K562 (cell line): ENCODE measurements around the gene CHURC1. TPM values are rescaled to one million over a fixed set of nuclear protein-coding genes. Genes with fewer than 3 reads are reported as not detected.

Experiments
- ATAC-seq: fragments of 200-7000 bp; cut with Tn5 transposase; 3 replicates; pipeline ENCODE4 v1.9.1; 2020; ENCODE audit warnings: moderate library complexity
- BruUV-seq: library from RNA; stranded (reverse); fragments of 400-500 nt; replicated peaks from 2 replicates; lab custom pipeline; 2021; lab: Mats Ljungman, UMichigan
- CTCF ChIA-PET: fragments of 300-600 bp; formaldehyde crosslinking; extraction: SDS; loops from one replicate; lab custom pipeline; 2021; ENCODE audit warnings: low intra/inter-chr PET ratio; lab: Yijun Ruan, JAX
- POLR2A ChIA-PET: fragments of 300-600, 350-650 bp; sonication (Branson Sonifier 250); formaldehyde crosslinking; extraction: SDS; loops from one replicate; lab custom pipeline; 2021; ENCODE audit warnings: antibody characterized with exemption, inconsistent platforms; lab: Yijun Ruan, JAX
- DNase-seq, 4 experiments: peaks; one replicate each; pipeline versions ENCODE4 v3.0.0 to v3.0.0-alpha.2; 2011 to 2018; ENCODE audit warnings: low spot score in 3 of 4, mixed read lengths in 3 of 4; ENCODE audit errors: extremely low read depth in 1 of 4
- FAIRE-seq: peaks from 2 replicates; lab custom pipeline; 2011; peaks lifted over from hg19 to GRCh38; lab: Jason Lieb, UNC
- H2AFZ ChIP-seq: 2 replicates; pipeline ENCODE4 v1.6.0; 2011; ENCODE audit warnings: low read depth, low read length, control low read depth, inconsistent platforms
- H3K27ac ChIP-seq: fragments of 200-600 bp; 3 replicates; pipeline ENCODE4 v1.8.0; 2011; ENCODE audit warnings: low read depth, mild to moderate bottlenecking, control low read depth, inconsistent platforms, low read length, moderate library complexity, mixed read lengths; ENCODE audit errors: extremely low read depth
- H3K27me3 ChIP-seq, 2 experiments: fragments of 300-600 bp in 1 of 2; 2 replicates in 1 of 2; 3 replicates in 1 of 2; pipeline versions ENCODE4 v1.6.0 to v1.8.0; 2011; ENCODE audit warnings: inconsistent platforms in 2 of 2, low read length in 2 of 2, mild to moderate bottlenecking in 1 of 2, mixed read lengths in 1 of 2, moderate library complexity in 1 of 2; ENCODE audit not compliant: control insufficient read depth in 2 of 2, insufficient read depth in 2 of 2
- H3K36me3 ChIP-seq: fragments of 300-600 bp; 3 replicates; pipeline ENCODE4 v1.8.0; 2011; ENCODE audit warnings: mild to moderate bottlenecking, low read length, inconsistent platforms; ENCODE audit not compliant: control insufficient read depth, insufficient read depth
- H3K4me1 ChIP-seq, 2 experiments: fragments of 200-600 bp in 1 of 2; replicated peaks in 1 of 2; 2 replicates in 1 of 2; 3 replicates in 1 of 2; pipeline versions ENCODE4 v1.5.1 to v1.8.0; 2011; ENCODE audit warnings: inconsistent platforms in 2 of 2, low read length in 2 of 2, mild to moderate bottlenecking in 1 of 2, mixed read lengths in 1 of 2, moderate library complexity in 1 of 2; ENCODE audit not compliant: control insufficient read depth in 2 of 2, insufficient read depth in 2 of 2
- H3K4me2 ChIP-seq: 2 replicates; pipeline ENCODE4 v1.6.1; 2011; ENCODE audit warnings: low read length, control low read depth, inconsistent platforms, mixed read lengths; ENCODE audit not compliant: insufficient read depth
- H3K4me3 ChIP-seq: fragments of 200-600 bp; sonication (generic), shearing (Covaris generic); 2 replicates; pipeline ENCODE4 v1.5.1; 2016; ENCODE audit warnings: control low read depth, inconsistent platforms
- H3K79me2 ChIP-seq: fragments of 200-600 bp; 3 replicates; pipeline ENCODE4 v1.8.0; 2011; ENCODE audit warnings: low read length, inconsistent platforms; ENCODE audit not compliant: control insufficient read depth, insufficient read depth
- H3K9ac ChIP-seq, 2 experiments: 2 replicates each; pipeline versions ENCODE4 v1.6.0 to v1.6.1; 2011; ENCODE audit warnings: low read depth in 2 of 2, low read length in 2 of 2, control low read depth in 1 of 2, inconsistent platforms in 1 of 2, mild to moderate bottlenecking in 1 of 2, mixed read lengths in 1 of 2; ENCODE audit not compliant: insufficient read depth in 1 of 2
- H3K9me1 ChIP-seq: one replicate; pipeline ENCODE4 v1.6.0; 2011; ENCODE audit warnings: inconsistent platforms, mild to moderate bottlenecking, low read length, moderate library complexity; ENCODE audit not compliant: control insufficient read depth, insufficient read depth
- H3K9me3 ChIP-seq: replicated peaks from 2 replicates; pipeline ENCODE4 v1.5.1; 2011; ENCODE audit warnings: low read depth, low read length, inconsistent platforms; ENCODE audit not compliant: control insufficient read depth, insufficient read depth
- H4K20me1 ChIP-seq: replicated peaks from 2 replicates; pipeline ENCODE4 v1.6.1; 2011; ENCODE audit warnings: low read length, inconsistent platforms, mixed read lengths; ENCODE audit not compliant: control insufficient read depth, insufficient read depth
- BDP1 ChIP-seq: IDR thresholded peaks from 3 replicates; pipeline ENCODE4 v1.6.1; 2011; ENCODE audit not compliant: insufficient read length, insufficient read depth
- CTCF ChIP-seq, 3 experiments: IDR thresholded peaks in 2 of 3; conservative IDR thresholded peaks in 1 of 3; 2 replicates each; pipeline ENCODE4 v1.5.1; 2011 to 2012; ENCODE audit warnings: low read length in 3 of 3, mild to moderate bottlenecking in 3 of 3, control low read depth in 2 of 3, improper control_type of control experiment in 1 of 3, inconsistent platforms in 1 of 3, low read depth in 1 of 3, mixed read lengths in 1 of 3, moderate library complexity in 1 of 3; ENCODE audit not compliant: insufficient read depth in 2 of 3
- ELF4 ChIP-seq: fragments of 450-650 bp; formaldehyde crosslinking; IDR thresholded peaks from 2 replicates; pipeline ENCODE4 v1.4.0; 2022; ENCODE audit warnings: missing genetic modification characterization
- ELK3 ChIP-seq: fragments of 450-650 bp; formaldehyde crosslinking; IDR thresholded peaks from 2 replicates; pipeline ENCODE4 v1.4.0; 2020; ENCODE audit warnings: mild to moderate bottlenecking
- GATA2 ChIP-seq: sonication (generic); formaldehyde crosslinking; IDR thresholded peaks from 2 replicates; pipeline ENCODE4 v1.4.0; 2020; ENCODE audit warnings: mild to moderate bottlenecking, missing genetic modification reagents
- HOMEZ ChIP-seq: fragments of 250-450 bp; sonication (Bioruptor Pico); IDR thresholded peaks from 2 replicates; pipeline ENCODE4 v1.4.0; 2020; ENCODE audit warnings: mild to moderate bottlenecking, moderate library complexity
- IRF9 ChIP-seq: fragments of 450-650 bp; IDR thresholded peaks from 2 replicates; pipeline ENCODE4 v1.6.1; 2016; ENCODE audit warnings: missing biosample characterization, missing genetic modification characterization
- LEF1 ChIP-seq: fragments of 450-650 bp; IDR thresholded peaks from 2 replicates; pipeline ENCODE4 v1.6.1; 2016; ENCODE audit warnings: mild to moderate bottlenecking
- MCM7 ChIP-seq, 2 experiments: fragments of 450-650 bp; IDR thresholded peaks; 2 replicates each; pipeline ENCODE4 v1.6.1; 2016 to 2018
- ZC3H4 ChIP-seq: sonication (generic); formaldehyde crosslinking; IDR thresholded peaks from 2 replicates; pipeline ENCODE4 v1.9.0; 2021; ENCODE audit warnings: missing genetic modification reagents, borderline replicate concordance
- ZNF143 ChIP-seq: sonication (generic); formaldehyde crosslinking; IDR thresholded peaks from 2 replicates; pipeline ENCODE4 v1.9.0; 2022; ENCODE audit warnings: mild to moderate bottlenecking, missing genetic modification reagents
- ZNF76 ChIP-seq: fragments of 250-450 bp; sonication (Bioruptor Pico); IDR thresholded peaks from 2 replicates; pipeline ENCODE4 v1.4.0; 2020; ENCODE audit warnings: mild to moderate bottlenecking, moderate library complexity, borderline replicate concordance
- WGBS: fragments of 100-300 bp; shearing (Covaris generic); methylation state at CpG from one replicate; pipeline ENCODE4 v1.1.6; 2016; ENCODE audit warnings: low coverage, mixed read lengths; ENCODE audit not compliant: insufficient coverage; ENCODE audit errors: missing lambda C conversion rate; 5-methylcytosine and 5-hydroxymethylcytosine counted together
- in situ Hi-C: fragments of 300-500 bp; cut with MboI; formaldehyde crosslinking; loops from 4 replicates; pipeline ENCODE4 v1.15.0; 2018; ENCODE audit warnings: inconsistent platforms, mixed read lengths
- intact Hi-C: fragments of 100-400 bp; cut with micrococcal nuclease; formaldehyde crosslinking; loops from 2 replicates; pipeline ENCODE4 v1.14.2; 2022
- polyA plus RNA-seq, 8 experiments: library from polyadenylated mRNA; depleted of rRNA in 4 of 8; stranded (reverse) in 5 of 8; unstranded in 3 of 8; fragments of >200 nt; fragmentation: Nextera tagmentation in 2 of 8; fragmentation: Illumina TruSeq in 1 of 8; extraction: Ambion mirVana in 2 of 8; extraction: Trizol in 1 of 8; gene quantifications; 2 replicates each; pipeline versions ENCODE4 v1.2.1 to v1.2.3, GENCODE V29; 2011 to 2014; ENCODE audit warnings: inconsistent platforms in 1 of 8, missing spikeins in 1 of 8
- total RNA-seq, 7 experiments: library from RNA; depleted of rRNA in 6 of 7; stranded (reverse); fragments of >200 nt in 6 of 7; fragmentation: Illumina TruSeq in 2 of 7; extraction: Trizol in 2 of 7; gene quantifications; 2 replicates each; pipeline versions ENCODE4 v1.2.1 to v1.2.3, GENCODE V29; 2011 to 2021; ENCODE audit warnings: low replicate concordance in 1 of 7

Gene CHURC1
- total and polyA plus RNA-seq, 9 of the 15 experiments (the other 6 are each of a cell fraction or from before 2014, with no cell fraction given), result 27.3 to 239 (median 45.6) TPM

GRCh38 chr14:64958201-64958600 lies 43.9 kb downstream of the CHURC1 start:
- Histone ChIP-seq H3K79me2 (no peaks in the 10 kb centered on the region), H3K4me1 (peaks cover 0 to 2% of the 10 kb centered on the region in 2 experiments; a peak in 2 of 5 replicates), H3K36me3 (no peaks in the 10 kb centered on the region), H3K27me3 (peaks cover 0 to 5% of the 10 kb centered on the region in 2 experiments; a peak in 1 of 5 replicates), H3K4me2 (no peak overlapping the region), H3K9me3 (no peaks in the 10 kb centered on the region), H2AFZ (no peak overlapping the region), H4K20me1 (peaks cover 6% of the 10 kb centered on the region), H3K9me1 (peaks cover 5% of the 10 kb centered on the region), H3K9ac (no peak overlapping the region), H3K27ac (no peak overlapping the region), H3K4me3 (no peak overlapping the region)
- ATAC-seq, result no peak
- CTCF ChIA-PET, result interaction anchor here (0.6 kb wide), 2 partner anchors 200 to 251 kb away, joined by 3 read pairs; no protein-coding TSS in a partner anchor
- WGBS, result 5% methylated on average over 2 of the region's 2 CpGs
- BruUV-seq, result no TSS peak
- intact Hi-C loops (no loop called here), in situ Hi-C loops (no loop called here)
- no peak for DNase-seq
- POLR2A ChIA-PET, result interaction anchor here (0.6 to 2.2 kb wide), 3 partner anchors 14 to 117 kb away, joined by 3 to 5 read pairs (median 3); no protein-coding TSS in a partner anchor
- no peak for FAIRE-seq
- no peak for TF ChIP-seq ELF4 (CRISPR knock-in tag)
- TF ChIP-seq ELK3 (CRISPR knock-in tag), result no peak
- no peak for TF ChIP-seq IRF9 (tag)
- TF ChIP-seq CTCF (IDR thresholded peaks at IDR 0.05 in 2 of 3, conservative IDR thresholded peaks at IDR 0.05 in 1 of 3; ENCODE audit: insufficient read depth in 2 of 3, low read depth in 1 of 3, low read length in 3 of 3), result no peak
- no peak for TF ChIP-seq BDP1
- TF ChIP-seq ZC3H4 (CRISPR knock-in tag), result no peak
- TF ChIP-seq ZNF76 (CRISPR knock-in tag), result no peak
- TF ChIP-seq HOMEZ, result no peak
- no peak for TF ChIP-seq ZNF143
- no peak for TF ChIP-seq GATA2 (CRISPR knock-in tag)
- TF ChIP-seq LEF1, result no peak
- TF ChIP-seq MCM7 (IDR thresholded peaks at IDR 0.05), result no peak
